Fibroblast of villous mesenchyme (primary cell): ENCODE measurements around the gene KCNIP1. TPM values are rescaled to one million over a fixed set of nuclear protein-coding genes. Genes with fewer than 3 reads are reported as not detected.

Experiments
- DNase-seq: peaks from one replicate; pipeline ENCODE4 v3.0.0-alpha.2; 2010; ENCODE audit warnings: low read depth
- H3K4me3 ChIP-seq: 2 replicates; pipeline ENCODE4 v1.5.1; 2011; ENCODE audit warnings: low read depth, mild to moderate bottlenecking, low read length
- total RNA-seq: library from RNA; depleted of rRNA; stranded (reverse); fragments of >200 nt; gene quantifications from 2 replicates; pipeline ENCODE4 v1.2.3, GENCODE V29; 2012
- TF ChIP-seq, protein P1 (sequence below): IDR thresholded peaks from 2 replicates; pipeline ENCODE4 v1.5.1; 2012; ENCODE audit warnings: low read depth, mild to moderate bottlenecking, low read length; ENCODE audit not compliant: insufficient read depth

KCNIP1 gene
- total RNA-seq, 1 donor, result not detected

DNA sequence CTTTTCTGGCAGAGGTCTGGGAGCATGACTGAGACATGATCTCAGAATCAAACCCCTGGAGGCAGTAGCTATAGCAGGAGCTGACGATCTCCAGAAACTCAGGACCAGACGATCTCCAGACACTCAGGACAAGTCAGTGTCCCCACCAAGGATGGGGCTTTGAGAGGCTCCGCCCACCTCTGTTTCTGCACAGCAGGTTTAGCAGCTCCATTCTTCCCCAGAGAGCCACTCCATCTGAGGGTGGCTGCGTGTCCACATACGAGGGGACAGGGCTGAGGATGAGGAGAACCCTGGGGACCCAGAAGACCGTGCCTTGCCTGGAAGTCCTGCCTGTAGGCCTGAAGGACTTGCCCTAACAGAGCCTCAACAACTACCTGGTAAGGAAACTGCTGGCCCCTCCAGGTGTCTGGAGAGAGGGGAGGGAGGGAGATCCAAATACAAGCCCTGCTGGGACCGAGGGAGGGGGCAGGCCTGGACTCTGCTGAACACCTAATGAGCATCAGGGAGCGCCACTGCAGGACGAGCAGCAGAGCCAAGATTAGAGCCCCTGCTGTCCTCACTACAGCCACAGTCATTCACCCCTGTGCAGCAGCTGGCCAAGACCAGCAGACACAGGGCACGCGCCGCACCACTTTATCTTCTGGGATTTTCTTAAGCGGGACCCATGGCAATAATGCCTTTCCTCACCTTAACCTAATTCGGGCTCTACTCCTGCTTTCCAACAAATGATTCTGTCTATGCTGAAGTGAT, 279.9 kb downstream of the KCNIP1 start, which contains the start of gene GABRP:
GABRP (plus strand) TSS at position 228 of the 750 bp plus-strand sequence. CDS start 4,891 bp downstream, outside the sequence.
- H3K4me3 ChIP-seq, result no peak within 1 kb of the TSS
- DNase-seq, result no peak
- TF ChIP-seq, protein P1, sequence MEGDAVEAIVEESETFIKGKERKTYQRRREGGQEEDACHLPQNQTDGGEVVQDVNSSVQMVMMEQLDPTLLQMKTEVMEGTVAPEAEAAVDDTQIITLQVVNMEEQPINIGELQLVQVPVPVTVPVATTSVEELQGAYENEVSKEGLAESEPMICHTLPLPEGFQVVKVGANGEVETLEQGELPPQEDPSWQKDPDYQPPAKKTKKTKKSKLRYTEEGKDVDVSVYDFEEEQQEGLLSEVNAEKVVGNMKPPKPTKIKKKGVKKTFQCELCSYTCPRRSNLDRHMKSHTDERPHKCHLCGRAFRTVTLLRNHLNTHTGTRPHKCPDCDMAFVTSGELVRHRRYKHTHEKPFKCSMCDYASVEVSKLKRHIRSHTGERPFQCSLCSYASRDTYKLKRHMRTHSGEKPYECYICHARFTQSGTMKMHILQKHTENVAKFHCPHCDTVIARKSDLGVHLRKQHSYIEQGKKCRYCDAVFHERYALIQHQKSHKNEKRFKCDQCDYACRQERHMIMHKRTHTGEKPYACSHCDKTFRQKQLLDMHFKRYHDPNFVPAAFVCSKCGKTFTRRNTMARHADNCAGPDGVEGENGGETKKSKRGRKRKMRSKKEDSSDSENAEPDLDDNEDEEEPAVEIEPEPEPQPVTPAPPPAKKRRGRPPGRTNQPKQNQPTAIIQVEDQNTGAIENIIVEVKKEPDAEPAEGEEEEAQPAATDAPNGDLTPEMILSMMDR, result no peak

DNA sequence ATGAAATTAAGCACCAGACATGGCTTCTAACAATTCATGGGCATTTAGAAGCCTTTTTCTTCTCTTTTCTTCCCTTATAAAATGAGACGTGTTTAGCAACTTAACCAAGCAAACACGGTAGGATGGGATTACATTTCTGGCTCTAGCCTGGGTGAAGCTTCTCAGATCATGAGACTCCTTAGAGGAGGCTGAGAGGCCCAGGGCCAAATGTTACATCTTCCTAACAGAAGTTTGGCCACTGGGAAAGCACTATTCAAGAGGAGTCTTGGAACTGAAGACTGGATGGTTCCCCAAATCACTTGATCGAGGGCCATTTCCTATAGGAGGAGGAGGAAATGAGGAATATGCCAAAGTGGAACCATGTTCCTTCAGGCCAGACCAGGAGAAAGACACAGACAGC, 281.6 kb downstream of the KCNIP1 start:
- TF ChIP-seq, protein P1, result no peak
- H3K4me3 ChIP-seq, result no peak overlapping the region
- DNase-seq, result no peak

Other genes starting within 250 kb of the KCNIP1 start
- gene LCP2, start 206.2 kb upstream of the KCNIP1 start, total RNA-seq, result not detected in 2 replicates
- gene KCNMB1, start 114.7 kb upstream of the KCNIP1 start, total RNA-seq, result under 0.01 TPM in 1 of 2 replicates, not detected in the other